Midbrain (tissue), 1 donor: ENCODE data around the gene NLK.
"Not testable (repeated sequence)": the region's sequence is repeated elsewhere in the genome, so short reads cannot be mapped to it uniquely, and the experiment has no call there.

Experiments
- DNase-seq: peaks from one replicate; lab custom pipeline; 2025; lab: John Stamatoyannopoulos, UW

Gene NLK

GRCh38 chr17:28072936-28073533, 30.6 kb downstream of the NLK start:
- DNase-seq, result no peak

- DNase-seq, result no peak
Observed at GRCh38 chr17:28074010-28074409, 31.5 kb downstream of the NLK start.

DNA sequence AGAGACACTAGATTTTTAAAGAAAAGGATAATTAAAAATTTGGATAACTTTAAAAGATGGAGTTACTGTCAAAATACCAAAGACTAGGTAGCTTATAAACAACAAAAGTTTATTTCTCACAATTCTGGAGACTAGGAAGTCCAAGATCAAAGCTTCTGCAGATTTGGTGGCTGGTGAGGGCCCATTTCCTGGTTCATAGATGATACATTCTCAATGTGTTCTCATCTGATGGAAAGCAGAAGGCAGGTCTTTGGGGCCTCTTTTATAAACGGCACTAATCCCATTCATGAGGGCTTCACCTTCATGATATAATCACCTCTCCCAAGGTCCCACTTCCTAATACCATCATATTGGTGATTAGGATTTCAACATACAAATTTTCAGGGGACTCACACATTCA, 33.7 kb downstream of the NLK start:
- DNase-seq, result no peak

DNA sequence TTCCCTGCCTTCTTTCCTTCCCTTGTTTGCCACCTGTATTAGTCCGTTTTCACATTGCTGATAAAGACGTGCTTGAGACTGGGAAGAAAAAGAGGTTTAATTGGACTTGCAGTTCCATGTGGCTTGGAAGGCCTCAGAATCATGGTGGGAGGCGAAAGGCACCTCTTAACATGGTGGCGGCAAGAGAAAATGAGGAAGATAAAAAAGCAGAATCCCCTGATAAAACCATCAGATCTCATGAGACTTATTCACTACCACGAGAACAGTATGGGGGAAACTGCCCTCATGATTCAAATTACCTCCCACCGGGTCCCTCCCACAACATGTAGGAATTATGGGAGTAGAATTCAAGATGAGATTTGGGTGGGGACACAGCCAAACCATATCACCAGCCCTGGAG, 34.7 kb downstream of the NLK start:
- not testable (repeated sequence) for DNase-seq

GRCh38 chr17:28078341-28079229, 36.1 kb downstream of the NLK start:
- DNase-seq, result no peak

DNA sequence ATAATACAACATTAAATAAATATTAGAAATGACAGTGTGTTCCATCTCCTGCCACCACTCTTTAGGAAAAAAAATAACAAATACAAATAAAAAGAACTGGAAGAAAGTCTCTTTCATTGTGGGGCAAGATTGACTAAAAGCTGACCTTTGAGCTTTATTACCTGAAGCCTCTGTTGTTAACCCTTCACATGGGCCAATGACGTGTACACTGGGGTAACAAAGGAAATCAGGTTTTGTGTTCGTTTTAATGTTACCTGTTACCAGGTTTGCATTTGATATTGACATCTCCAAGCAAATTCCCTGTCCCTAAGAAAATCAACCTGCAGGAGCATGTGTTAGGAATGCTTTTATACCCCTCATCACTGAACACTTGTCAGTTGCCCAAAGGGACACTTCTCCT, 39.0 kb downstream of the NLK start:
- no peak for DNase-seq

DNA sequence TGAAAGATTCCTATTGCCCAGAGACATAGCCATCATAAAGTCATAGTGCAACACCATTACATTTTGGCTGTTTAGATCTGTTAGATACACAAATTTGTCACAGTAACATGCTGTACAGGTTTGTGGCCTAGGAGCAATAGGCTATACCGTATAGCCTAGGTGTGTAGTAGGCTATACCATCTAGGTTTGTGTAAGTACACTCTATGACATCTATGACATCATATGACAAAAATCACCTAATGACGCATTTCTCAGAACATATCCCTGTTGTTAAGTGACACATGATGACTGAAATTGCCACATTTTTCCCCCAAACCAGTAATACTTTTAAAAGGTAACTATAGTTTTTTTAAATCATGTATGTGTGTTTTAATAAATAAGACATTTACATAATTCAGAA, 43.3 kb downstream of the NLK start:
- DNase-seq, result no peak

DNA sequence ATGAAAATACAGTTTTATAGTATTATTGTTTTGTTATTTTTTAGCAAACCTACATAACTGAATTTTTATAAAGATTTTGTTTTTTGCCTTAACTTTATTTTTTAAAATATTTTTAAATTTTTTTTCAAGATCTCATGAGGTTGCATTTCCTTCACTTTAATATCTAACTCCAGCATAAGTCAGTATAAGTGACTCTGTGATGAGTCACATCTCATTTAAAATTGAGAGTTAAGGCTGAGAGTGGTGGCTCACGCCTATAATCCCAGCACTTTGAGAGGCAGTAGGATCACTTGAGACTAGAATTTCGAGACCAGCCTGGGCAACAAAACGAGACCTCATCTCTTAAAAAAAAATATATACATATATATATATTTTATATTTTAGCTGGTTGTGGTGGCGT, 44.0 kb downstream of the NLK start:
- no peak for DNase-seq

DNA sequence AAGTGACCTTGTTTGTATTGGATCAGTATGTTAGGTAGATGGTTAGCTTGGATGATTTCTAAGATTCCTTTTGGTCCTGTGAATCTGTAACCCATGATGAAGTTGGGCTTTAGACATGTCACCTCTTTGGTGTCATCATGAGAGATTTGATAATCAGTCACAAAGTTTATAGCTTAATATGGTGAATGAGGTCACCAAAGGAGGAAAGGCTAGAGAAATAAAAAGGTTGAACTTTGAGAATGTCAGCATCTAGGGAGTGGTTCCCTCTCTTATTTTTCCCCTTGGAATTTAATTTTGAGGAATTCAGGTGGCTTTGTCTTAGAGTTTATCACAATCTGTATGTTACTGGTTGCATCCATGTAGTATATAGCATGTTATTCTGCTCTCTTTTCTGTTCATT, 45.3 kb downstream of the NLK start:
- DNase-seq, result no peak

DNA sequence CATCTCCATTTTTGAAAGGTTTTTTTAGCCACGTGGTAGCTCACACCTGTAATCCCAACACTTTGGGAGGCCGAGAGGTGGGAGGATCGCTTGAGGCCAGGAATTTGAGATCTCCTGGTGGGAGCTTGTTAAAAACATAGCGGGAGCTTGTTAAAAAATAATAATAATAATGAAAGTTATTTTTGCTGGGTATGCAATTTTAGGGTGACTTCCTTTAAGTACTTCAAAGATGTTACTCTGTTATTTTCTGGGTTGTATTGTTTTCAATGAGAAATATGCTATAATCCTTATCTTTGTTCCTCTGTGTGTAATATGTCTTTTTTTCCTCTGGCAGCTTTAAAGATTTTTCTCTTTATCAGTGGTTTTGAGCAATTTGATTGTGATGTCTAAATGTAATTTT, 48.1 kb downstream of the NLK start:
- DNase-seq, result no peak

- no peak for DNase-seq
Observed at GRCh38 chr17:28092088-28092487, 49.6 kb downstream of the NLK start.

GRCh38 chr17:28093999-28094716, 51.7 kb downstream of the NLK start:
- DNase-seq, result no peak

GRCh38 chr17:28096756-28097155, 54.3 kb downstream of the NLK start:
- no peak for DNase-seq

GRCh38 chr17:28097254-28097653, 54.8 kb downstream of the NLK start:
- DNase-seq, result no peak

DNA sequence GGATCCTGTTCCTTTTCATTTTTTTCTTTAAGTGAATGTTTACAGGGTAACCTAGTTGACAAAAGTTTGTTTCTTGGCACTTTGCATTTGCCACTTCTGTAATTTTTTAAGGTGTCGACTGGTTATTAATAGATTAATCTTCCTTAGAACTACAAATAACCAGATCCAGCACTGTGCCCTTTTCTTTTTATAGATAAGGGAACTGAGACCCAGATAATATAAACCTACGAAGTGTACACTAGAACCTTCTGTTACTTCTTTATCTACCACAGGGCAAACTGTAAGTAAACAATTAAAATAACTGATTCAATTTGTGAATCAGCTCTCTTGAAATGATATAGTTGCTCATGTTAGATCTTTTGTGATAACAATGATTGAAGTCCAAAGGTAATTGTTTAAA, 55.4 kb downstream of the NLK start:
- DNase-seq, result no peak

DNA sequence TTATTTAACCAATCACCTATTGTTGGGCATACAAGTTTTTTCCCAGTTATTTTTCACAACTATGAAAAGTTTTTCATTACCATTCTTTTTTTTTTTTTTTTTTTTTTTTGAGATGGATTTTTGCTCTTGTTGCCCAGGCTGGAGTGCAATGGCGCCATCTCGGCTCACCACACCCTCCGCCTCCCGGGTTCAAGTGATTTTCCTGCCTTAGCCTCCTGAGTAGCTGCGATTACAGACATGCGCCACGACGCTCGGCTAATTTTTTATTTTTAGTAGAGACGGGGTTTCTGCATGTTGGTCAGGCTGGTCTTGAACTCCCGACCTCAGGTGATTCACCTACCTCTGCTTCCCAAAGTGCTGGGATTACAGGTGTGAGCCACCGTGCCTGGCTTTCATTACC, 56.1 kb downstream of the NLK start:
- not testable (repeated sequence) for DNase-seq

DNA sequence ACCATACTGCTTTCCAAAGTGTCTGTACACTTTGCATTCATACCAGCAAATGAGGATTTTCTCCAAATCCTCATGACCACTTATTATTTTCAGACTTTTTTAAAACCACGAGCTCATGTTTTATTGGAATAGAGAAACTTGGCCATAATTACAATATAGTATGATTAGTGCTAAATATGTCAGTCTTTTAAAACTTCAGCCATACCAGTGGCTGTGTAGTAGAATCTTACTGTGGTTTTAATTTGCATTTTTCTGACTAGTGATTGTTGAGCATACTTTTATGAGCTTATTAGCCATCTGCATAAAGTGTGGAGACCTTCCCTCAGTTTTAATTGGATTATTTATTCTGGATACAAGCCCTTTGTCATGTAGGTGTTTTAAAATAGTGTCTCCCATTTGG, 57.8 kb downstream of the NLK start:
- no peak for DNase-seq

DNA sequence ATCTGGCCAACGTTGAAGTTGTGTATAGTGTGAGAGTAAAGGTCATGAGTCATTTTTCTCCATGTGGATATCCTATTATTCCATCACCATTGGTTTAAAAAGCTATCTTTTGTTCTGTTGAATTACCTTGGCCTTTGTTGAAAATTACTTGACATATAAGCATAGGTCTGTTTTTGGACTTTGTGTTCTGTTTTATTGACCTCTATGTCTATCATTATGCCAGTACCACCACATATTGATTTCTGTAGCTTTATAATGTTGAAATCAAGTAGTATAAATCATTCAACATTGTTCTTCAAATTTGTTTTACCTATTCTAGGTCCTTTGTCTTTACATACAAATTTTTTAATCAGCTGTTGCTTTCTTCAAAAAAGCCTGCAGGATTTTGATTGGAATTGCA, 58.5 kb downstream of the NLK start:
- no peak for DNase-seq

GRCh38 chr17:28101919-28102318, 59.4 kb downstream of the NLK start:
- no peak for DNase-seq

- DNase-seq, result no peak
Observed at GRCh38 chr17:28105501-28105900, 63.0 kb downstream of the NLK start.

- no peak for DNase-seq
Observed at GRCh38 chr17:28110184-28110583, 67.7 kb downstream of the NLK start.

DNA sequence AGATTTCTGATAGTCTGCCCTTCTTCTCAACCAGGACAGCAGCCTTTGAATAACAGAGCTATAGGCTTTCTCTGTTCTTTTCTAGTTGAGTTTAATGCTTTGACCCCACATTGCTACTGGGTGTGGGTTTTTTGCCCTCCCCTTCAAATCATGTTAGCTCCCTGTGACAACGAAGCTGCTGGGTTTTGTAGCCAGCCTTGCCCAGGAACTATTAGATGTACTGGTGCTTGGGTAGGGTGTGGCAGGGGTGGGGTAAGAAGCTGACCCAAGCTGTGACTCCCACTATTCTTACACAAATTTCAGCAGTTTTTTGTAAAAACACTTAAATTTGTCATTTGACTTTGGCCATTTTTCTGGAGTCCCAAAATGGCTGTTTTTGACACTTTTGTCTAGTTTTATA, 69.7 kb downstream of the NLK start:
- DNase-seq, result no peak

DNA sequence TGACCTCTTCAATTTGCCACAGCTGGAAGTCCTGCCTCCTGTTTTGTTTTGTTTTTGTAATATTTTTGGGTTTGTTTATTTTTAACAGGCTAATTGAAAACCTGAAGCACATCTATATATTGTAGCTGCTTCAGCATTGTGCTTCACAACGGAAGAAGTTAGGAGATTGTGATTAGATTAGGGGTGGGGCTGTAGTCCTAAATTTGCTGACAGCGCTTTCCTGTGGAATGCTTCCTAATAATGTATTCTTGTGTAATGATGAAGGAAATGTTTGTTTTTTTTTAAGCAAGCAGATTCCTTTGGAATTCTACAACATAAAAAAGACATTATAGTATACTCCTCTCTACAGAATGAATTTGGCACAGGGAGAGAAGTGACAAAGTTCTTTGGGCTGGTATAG, 70.1 kb downstream of the NLK start:
- DNase-seq, result no peak
